ENCODE measurements around the gene SAMD11.
"Not testable (repeated sequence)": the region's sequence is repeated elsewhere in the genome, so short reads cannot be mapped to it uniquely, and the experiment has no call there.

Gene SAMD11

DNA sequence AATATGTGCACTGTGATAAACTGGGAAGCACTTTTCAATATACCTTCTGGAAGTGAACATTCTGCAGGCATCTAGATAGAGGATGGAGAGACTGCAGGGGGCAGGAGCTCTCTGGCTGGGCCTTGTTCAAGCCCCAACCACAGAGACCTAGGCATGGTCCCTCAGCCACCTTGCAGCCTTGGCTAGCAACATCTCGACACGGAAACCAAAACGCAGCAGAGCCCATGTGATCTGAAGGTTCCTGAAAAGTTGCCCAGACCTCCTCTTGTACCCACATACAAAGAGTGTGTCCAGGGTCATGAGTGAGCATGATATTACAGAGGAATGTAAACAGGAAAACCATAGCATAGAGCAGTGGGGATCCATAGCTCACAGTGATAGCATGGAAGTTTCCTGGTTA, 33.1 kb upstream of the SAMD11 start:
- no peak overlapping the region for H3K4me3 ChIP-seq (replicated peaks; ENCODE audit: low read depth, low read length)
- TF ChIP-seq, protein P1, sequence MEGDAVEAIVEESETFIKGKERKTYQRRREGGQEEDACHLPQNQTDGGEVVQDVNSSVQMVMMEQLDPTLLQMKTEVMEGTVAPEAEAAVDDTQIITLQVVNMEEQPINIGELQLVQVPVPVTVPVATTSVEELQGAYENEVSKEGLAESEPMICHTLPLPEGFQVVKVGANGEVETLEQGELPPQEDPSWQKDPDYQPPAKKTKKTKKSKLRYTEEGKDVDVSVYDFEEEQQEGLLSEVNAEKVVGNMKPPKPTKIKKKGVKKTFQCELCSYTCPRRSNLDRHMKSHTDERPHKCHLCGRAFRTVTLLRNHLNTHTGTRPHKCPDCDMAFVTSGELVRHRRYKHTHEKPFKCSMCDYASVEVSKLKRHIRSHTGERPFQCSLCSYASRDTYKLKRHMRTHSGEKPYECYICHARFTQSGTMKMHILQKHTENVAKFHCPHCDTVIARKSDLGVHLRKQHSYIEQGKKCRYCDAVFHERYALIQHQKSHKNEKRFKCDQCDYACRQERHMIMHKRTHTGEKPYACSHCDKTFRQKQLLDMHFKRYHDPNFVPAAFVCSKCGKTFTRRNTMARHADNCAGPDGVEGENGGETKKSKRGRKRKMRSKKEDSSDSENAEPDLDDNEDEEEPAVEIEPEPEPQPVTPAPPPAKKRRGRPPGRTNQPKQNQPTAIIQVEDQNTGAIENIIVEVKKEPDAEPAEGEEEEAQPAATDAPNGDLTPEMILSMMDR (IDR thresholded peaks at IDR 0.05; ENCODE audit: low read depth, low read length, missing control alignments) = no peak
- DNase-seq (ENCODE audit: extremely low read depth, low read depth) = no peak

DNA sequence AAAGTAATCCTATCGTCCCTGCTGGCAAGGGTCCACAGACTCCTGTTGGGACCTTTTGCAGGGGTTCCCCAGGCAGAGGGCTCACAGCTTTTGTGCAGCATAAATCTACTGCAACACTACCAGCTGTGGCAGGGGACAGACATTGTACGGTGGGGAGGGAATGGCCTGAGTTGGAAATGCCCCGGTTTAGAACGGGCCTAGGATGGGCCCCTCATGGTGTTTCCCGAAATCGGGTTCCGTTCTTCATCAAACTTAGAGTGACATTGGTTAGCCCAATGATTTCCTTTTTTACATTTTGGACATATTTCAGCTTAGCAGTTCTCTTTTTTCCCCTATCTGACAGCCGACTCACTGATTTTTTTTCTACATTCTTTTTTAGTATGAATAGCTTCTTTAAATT, 26.5 kb upstream of the SAMD11 start:
- TF ChIP-seq, protein P1 (IDR thresholded peaks at IDR 0.05; ENCODE audit: low read depth, low read length, missing control alignments) = no peak
- no peak overlapping the region for H3K4me3 ChIP-seq (replicated peaks; ENCODE audit: low read depth, low read length)
- no peak for DNase-seq (ENCODE audit: extremely low read depth, low read depth)

DNA sequence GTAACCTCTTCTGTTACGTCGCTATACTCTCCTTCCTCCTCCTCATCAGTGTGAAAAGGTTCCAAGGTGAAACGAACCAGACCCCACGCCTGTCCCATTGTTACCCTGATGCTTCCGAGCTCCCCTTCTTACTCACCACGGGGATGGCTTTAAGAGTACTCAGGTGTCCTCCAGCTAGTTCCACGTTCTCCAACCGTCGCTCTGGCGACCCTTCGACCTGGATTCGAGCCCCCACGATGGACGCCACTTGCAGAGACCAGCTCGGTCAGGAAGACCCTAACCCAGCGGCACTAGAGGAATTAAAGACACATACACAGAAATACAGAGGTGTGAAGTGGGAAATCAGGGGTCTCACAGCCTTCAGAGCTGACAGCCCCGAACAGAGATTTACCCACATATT, 25.8 kb upstream of the SAMD11 start:
- H3K4me3 ChIP-seq (replicated peaks; ENCODE audit: low read depth, low read length); DNase-seq (ENCODE audit: extremely low read depth, low read depth): not testable (repeated sequence)

DNA sequence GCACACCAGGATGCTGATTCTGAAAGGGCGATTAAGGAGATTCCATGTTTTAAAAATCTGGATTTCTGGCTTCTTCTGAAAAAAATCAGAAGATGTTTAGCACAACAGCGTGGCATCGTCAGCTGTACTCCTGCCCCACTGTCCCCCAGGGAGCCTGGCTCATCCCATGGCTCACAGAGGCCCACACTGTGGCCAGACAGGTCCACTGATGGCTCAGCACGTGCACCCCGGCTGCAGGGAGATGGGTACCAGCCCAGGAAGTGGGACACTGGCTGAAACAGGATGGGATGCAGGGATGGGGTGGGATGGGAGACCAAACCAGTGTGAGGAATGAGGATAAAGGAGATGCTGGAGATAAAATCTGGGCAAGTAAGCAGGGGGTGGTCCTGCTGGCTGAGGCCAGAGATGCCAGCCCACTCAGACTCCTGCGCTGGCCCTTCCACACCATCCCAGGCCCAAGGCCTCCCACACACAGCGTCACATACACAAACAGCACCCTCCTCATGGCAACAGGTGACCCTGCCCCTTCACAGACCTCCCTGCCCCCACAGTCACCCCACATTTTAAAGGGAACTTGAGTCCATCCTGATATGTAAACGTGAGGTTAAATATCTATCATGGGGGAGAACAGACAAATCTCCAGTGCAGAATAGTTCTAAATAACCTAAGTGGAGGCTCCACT, 23.9 kb upstream of the SAMD11 start:
- DNase-seq (ENCODE audit: extremely low read depth, low read depth) = no peak

DNA sequence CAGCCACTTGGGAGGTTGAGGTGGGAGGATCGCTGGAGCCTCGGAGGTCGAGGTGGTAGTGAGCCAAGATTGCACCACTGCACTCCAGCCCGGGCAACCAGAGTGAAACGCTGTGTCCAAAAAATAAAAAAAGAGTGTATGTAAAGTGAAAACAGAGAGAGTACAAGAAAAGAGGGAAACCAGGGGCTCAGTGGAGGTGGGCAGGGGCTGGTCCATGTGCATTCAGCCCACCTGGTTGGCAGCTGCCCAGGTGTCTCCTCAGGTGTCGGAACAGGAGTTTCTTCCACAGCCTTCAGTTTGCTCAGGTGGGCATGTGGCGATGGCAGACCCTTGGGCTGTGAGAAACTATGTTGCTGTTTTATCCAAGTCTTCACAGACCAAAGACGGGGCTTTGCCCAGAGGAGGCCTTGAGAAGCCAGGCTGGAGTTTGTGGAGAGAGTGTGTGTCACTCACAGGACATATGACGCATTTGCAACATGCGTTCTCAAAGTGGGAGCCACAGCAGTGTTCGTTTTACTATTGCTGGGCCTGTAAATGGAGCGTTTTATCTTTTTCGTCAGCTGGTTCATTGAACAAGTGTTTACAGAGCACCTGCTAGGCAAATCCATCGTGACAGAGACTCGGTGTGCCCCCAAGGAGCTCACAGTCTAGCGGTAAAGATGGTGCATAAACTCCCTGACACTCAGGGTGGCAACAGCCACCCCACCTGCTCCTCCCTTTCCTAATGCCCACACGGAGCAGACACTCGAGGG, 22.4 kb upstream of the SAMD11 start:
- no peak for DNase-seq (ENCODE audit: extremely low read depth, low read depth)
- TF ChIP-seq, protein P1 (IDR thresholded peaks at IDR 0.05; ENCODE audit: low read depth, low read length, missing control alignments) = no peak

More for the DNA sequence above, 23.9 kb upstream of the SAMD11 start:
- TF ChIP-seq, protein P1 (IDR thresholded peaks at IDR 0.05; ENCODE audit: low read depth, low read length, missing control alignments) = no peak
- H3K4me3 ChIP-seq (replicated peaks; ENCODE audit: low read depth, low read length) = no peak overlapping the region

DNA sequence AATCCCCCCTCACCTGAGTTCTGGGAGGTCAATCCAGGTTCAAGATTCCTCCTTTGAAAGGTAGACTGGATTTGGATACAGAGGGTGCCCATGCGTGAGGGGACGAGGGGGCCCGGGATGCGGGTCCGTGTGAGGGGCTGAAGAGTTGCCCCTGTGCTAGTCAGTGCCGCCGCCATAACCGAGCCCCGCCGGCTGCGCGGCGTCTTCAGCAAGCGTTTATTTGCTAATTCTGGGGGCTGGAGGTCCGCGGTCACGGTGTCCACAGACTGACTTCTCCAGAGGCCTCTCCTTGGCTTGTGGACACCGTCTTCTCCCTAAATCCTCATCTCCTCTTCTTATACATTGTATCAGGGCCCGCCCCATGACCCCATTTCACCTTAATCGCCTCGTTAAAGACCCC, 20.9 kb upstream of the SAMD11 start:
- no peak overlapping the region for H3K4me3 ChIP-seq (replicated peaks; ENCODE audit: low read depth, low read length)
- TF ChIP-seq, protein P1 (IDR thresholded peaks at IDR 0.05; ENCODE audit: low read depth, low read length, missing control alignments) = no peak
- no peak for DNase-seq (ENCODE audit: extremely low read depth, low read depth)

More for the DNA sequence above, 22.4 kb upstream of the SAMD11 start:
- H3K4me3 ChIP-seq (replicated peaks; ENCODE audit: low read depth, low read length) = no peak overlapping the region

DNA sequence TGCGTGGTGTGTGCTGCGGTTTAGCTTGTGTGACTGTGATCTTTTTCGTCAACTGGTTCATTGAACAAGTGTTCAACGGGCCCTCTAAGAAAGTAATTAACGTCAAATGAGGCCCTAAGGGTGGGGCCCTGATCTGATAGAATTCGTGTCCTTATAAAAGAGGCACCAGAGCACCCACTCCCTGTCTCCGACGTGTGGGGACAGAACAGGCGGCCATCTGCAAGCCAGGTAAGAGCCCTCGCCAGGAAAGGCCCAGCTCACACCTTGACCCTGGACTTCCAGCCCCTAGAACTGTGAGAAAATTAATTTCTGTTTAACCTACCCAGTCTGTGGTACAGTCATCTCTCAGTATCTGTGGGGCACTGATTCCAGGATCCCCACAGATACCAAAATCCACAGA, 20.4 kb upstream of the SAMD11 start:
- TF ChIP-seq, protein P1 (IDR thresholded peaks at IDR 0.05; ENCODE audit: low read depth, low read length, missing control alignments) = no peak
- no peak for DNase-seq (ENCODE audit: extremely low read depth, low read depth)
- no peak overlapping the region for H3K4me3 ChIP-seq (replicated peaks; ENCODE audit: low read depth, low read length)

All from HFF-Myc (cell line).